Tibial nerve (tissue), 4 donors: ENCODE measurements around the gene BACH2. TPM values are rescaled to one million over a fixed set of nuclear protein-coding genes. Genes with fewer than 3 reads are reported as not detected.

ENCODE experiments used
- DNase-seq, 2 donors: peaks; one replicate each; pipeline ENCODE4 v3.0.0-alpha.2; 2019; ENCODE audit warnings: low spot score in 2 of 2
- H3K27ac ChIP-seq, 4 donors: fragments of 200-600 bp; sonication (generic) in 3 of 4; one replicate each; pipeline ENCODE4 v1.5.1; 2017 to 2019; ENCODE audit warnings: mild to moderate bottlenecking in 1 of 4
- H3K27me3 ChIP-seq, 2 donors: fragments of 200-600 bp; sonication (generic) in 1 of 2; one replicate each; pipeline versions ENCODE4 v1.5.1 to v1.6.0; 2017 to 2019
- H3K36me3 ChIP-seq, 3 donors: fragments of 200-600 bp; sonication (generic); one replicate each; pipeline ENCODE4 v1.5.1; 2018 to 2019
- H3K4me1 ChIP-seq, 4 donors: fragments of 200-600 bp; sonication (generic) in 3 of 4; one replicate each; pipeline ENCODE4 v1.5.1; 2017 to 2019
- H3K4me3 ChIP-seq, 4 donors: fragments of 200-600 bp; sonication (generic) in 3 of 4; one replicate each; pipeline ENCODE4 v1.5.1; 2017 to 2019; ENCODE audit warnings: mild to moderate bottlenecking in 1 of 4, moderate library complexity in 1 of 4
- H3K9me3 ChIP-seq, 4 donors: fragments of 200-600 bp; sonication (generic) in 3 of 4; one replicate each; pipeline ENCODE4 v1.5.1; 2017 to 2019
- EP300 ChIP-seq, 2 donors: sonication (generic); formaldehyde crosslinking; IDR thresholded peaks; one replicate each; pipeline ENCODE4 v1.6.1; 2017; ENCODE audit warnings: antibody characterized with exemption in 2 of 2, mild to moderate bottlenecking in 1 of 2
- POLR2A ChIP-seq, 2 donors: fragments of 450-650 bp; IDR thresholded peaks; one replicate each; pipeline ENCODE4 v1.6.1; 2017; ENCODE audit warnings: antibody characterized with exemption in 2 of 2, mild to moderate bottlenecking in 2 of 2, moderate library complexity in 2 of 2
- WGBS, 2 donors: methylation state at CpG; one replicate each; pipeline ENCODE4 v1.1.5; 2018; 5-methylcytosine and 5-hydroxymethylcytosine counted together
- small RNA-seq: library from RNA; depleted of rRNA; stranded (forward); fragments of <200 nt; gene quantifications from one replicate; pipeline ENCODE3, GENCODE V24; 2016
- total RNA-seq, 4 donors: library from RNA; depleted of rRNA; stranded (reverse); fragments of >200 nt; gene quantifications; one replicate each; pipeline ENCODE4 v1.1.0, GENCODE V29; 2016
- TF ChIP-seq, protein P1 (sequence below), 5 experiments: fragments of 200-600 bp in 3 of 5; fragments of 450-650 bp in 2 of 5; sonication (generic) in 3 of 5; IDR thresholded peaks; one replicate each; pipeline ENCODE4 v1.5.1; 2016 to 2019; ENCODE audit warnings: antibody characterized with exemption in 5 of 5, mild to moderate bottlenecking in 3 of 5, moderate library complexity in 2 of 5

Gene BACH2
- total RNA-seq, 4 donors from 2014 or later, result 4.4 to 11.1 (median 8.4) TPM

DNA sequence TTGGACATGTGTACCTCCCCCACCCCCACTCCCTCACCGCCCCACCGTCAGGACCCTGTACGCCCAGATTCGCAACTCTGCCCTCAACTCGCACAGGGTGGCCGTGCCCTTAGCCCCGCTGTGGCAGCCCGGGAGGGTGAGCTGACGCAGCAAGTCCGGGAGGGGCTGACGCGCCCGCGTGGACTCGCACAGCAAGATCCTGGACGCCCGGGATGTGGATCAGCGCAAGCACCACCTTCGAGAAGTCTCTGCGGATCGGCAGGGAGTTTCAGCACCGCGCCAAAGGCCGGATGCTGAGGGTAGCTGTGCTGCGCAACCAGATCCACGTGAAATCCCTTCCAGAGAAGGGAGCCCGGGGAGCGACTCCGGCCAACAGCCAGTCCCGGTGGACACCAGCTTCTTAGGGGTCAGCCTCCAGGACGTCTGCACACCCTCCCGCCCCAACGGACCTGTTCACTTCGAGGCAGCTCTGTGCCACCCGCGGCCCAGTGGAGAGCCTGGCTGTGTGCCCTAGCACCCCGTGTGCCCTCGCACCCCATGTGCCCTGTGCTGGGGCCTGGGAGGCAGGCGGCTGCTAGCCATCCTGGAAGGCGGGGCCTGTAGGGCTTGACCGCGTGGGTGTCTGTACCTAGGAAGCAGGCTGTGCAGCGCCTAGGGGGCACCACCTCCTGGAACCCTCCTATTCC lies 409.0 kb downstream of the BACH2 start:
- H3K27ac ChIP-seq, result no peak overlapping the region
- no peak overlapping the region for H3K4me3 ChIP-seq
- H3K9me3 ChIP-seq, result peaks cover 0 to 6% (median 0%) of the 10 kb centered on the region in 4 donors
- no peaks in the 10 kb centered on the region for H3K36me3 ChIP-seq
- WGBS, 2 donors, result 32 to 40% methylated on average over 24 to 39 of the region's 43 CpGs
- no peak for DNase-seq
- peaks cover 0 to 36% of the 10 kb centered on the region in 2 donors for H3K27me3 ChIP-seq
- H3K4me1 ChIP-seq, result no peaks in the 10 kb centered on the region
- TF ChIP-seq EP300 (IDR thresholded peaks at IDR 0.05) (no peak), POLR2A (IDR thresholded peaks at IDR 0.05) (no peak)
- TF ChIP-seq, protein P1, sequence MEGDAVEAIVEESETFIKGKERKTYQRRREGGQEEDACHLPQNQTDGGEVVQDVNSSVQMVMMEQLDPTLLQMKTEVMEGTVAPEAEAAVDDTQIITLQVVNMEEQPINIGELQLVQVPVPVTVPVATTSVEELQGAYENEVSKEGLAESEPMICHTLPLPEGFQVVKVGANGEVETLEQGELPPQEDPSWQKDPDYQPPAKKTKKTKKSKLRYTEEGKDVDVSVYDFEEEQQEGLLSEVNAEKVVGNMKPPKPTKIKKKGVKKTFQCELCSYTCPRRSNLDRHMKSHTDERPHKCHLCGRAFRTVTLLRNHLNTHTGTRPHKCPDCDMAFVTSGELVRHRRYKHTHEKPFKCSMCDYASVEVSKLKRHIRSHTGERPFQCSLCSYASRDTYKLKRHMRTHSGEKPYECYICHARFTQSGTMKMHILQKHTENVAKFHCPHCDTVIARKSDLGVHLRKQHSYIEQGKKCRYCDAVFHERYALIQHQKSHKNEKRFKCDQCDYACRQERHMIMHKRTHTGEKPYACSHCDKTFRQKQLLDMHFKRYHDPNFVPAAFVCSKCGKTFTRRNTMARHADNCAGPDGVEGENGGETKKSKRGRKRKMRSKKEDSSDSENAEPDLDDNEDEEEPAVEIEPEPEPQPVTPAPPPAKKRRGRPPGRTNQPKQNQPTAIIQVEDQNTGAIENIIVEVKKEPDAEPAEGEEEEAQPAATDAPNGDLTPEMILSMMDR (IDR thresholded peaks at IDR 0.05), result no peak

DNA sequence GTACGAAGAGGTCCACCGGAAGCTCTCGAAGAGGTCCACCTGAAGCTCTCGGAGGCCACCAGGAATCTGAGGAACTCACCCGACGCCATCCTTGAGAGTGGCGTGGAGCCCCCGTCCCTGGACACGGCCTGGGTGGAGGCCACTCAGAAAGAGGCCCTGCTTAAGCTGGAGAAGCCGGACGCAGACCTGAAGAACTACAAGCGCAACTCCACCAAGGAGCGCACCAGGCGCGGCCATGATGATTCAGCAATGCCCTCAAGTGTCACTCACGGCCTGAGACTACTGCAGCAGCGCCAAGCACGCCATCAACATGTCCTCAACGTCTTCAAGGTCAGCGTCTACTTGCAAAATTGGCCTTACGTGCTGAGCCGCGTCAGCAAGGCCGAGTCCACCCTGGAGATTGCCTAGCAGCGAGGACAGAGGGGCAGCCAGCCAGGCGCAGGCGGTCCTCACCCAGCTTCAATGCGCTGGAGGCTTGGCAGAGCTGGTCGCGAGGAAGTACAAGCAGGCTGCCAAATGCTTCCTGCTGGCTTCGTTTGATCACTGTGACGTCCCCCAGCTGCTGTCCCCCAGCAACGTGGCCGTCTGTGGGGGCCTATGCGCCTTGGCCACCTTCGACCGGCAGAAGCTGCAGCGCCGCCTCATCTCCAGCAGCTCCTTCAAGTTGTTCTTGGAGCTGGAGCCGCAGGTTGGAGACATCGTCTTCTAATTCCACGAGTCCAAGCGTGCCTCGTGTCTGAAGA lies 410.1 kb downstream of the BACH2 start:
- H3K9me3 ChIP-seq, result peaks cover 0 to 6% (median 0%) of the 10 kb centered on the region in 4 donors
- no peak overlapping the region for H3K27ac ChIP-seq
- no peaks in the 10 kb centered on the region for H3K4me1 ChIP-seq
- DNase-seq, result no peak
- 92 to 94% methylated on average over 34 to 42 of the region's 44 CpGs for WGBS, 2 donors
- no peak for TF ChIP-seq POLR2A (IDR thresholded peaks at IDR 0.05)
- TF ChIP-seq EP300 (IDR thresholded peaks at IDR 0.05), result no peak
- TF ChIP-seq, protein P1 (IDR thresholded peaks at IDR 0.05), result no peak
- no peaks in the 10 kb centered on the region for H3K36me3 ChIP-seq
- no peak overlapping the region for H3K4me3 ChIP-seq
- peaks cover 0 to 26% of the 10 kb centered on the region in 2 donors for H3K27me3 ChIP-seq

Small RNA genes within 50 kb of the gene (small RNA-seq; reads per million reads assigned to genes)
- gene MIR4464, result not detected
- not detected for gene RF00019
- not detected for gene RN7SKP110
